ENCODE data around the gene SIPA1L3. TPM values are rescaled to one million over a fixed set of nuclear protein-coding genes. Genes with fewer than 3 reads are reported as not detected.

Gene SIPA1L3
- total and polyA plus RNA-seq, 9 of the 15 experiments (the other 6 are each of a cell fraction or from before 2014, with no cell fraction given) = 0.01 to 6.1 (median 2.5) TPM

DNA sequence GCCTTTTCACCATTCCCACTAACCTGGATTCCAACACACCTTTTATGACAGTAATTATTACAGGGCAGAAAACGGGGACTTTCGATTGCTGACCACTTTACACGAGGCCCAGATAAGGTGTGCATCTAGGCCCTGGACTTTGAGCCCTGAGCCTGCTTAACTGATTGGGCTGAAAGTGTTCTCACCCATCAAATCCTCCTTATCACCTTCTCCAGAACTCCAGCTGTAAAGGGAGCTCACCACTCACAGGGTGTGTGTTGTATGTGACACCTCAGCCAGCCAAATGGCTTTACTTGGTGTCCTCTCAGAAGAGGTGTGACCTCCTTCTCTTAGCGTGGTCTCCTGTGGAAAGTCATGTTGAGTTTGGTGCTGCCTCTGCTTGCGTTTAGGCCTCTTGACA is 36.5 kb downstream of the SIPA1L3 start:
- H3K27me3 ChIP-seq (ENCODE audit: control insufficient read depth in 2 of 2, insufficient read depth in 2 of 2, low read length in 2 of 2) = no peaks in the 10 kb centered on the region
- intact Hi-C loops (cut with micrococcal nuclease) = no loop called here
- peak; percentile 95 for FAIRE-seq
- H3K4me2 ChIP-seq (ENCODE audit: insufficient read depth, low read length) = peak overlapping the region; percentile 31
- H3K9me1 ChIP-seq (ENCODE audit: control insufficient read depth, insufficient read depth, low read length) = no peaks in the 10 kb centered on the region
- no TSS peak for BruUV-seq (replicated peaks)
- H3K79me2 ChIP-seq (ENCODE audit: control insufficient read depth, insufficient read depth, low read length) = no peaks in the 10 kb centered on the region
- 3% methylated on average over 5 of the region's 5 CpGs for WGBS (ENCODE audit: insufficient coverage, low coverage, missing lambda C conversion rate)
- DNase-seq (ENCODE audit: extremely low read depth in 1 of 4, low spot score in 3 of 4) = peak; percentile 64 to 83 (median 76)
- H3K9ac ChIP-seq (ENCODE audit: insufficient read depth in 1 of 2, low read depth in 2 of 2, low read length in 2 of 2) = 0 out of 4 replicates have a peak overlapping the region, but pooled peaks of 1 of the 2 experiments have one; percentile 14
- 0 out of 3 replicates have a peak overlapping the region, but pooled peaks have one; percentile 11 for H3K27ac ChIP-seq (ENCODE audit: extremely low read depth, low read depth, low read length)
- peak; percentile 98 for ATAC-seq
- H4K20me1 ChIP-seq (replicated peaks; ENCODE audit: control insufficient read depth, insufficient read depth, low read length) = no peaks in the 10 kb centered on the region; the same call in 1 of the 2 replicates
- CTCF ChIA-PET (ENCODE audit: low intra/inter-chr PET ratio) = interaction anchor here (0.6 kb wide), 1 partner anchor 38 kb away, joined by 6 read pairs; no protein-coding TSS in a partner anchor
- in situ Hi-C loops (cut with MboI) = no loop called here
- H3K4me3 ChIP-seq = no peak overlapping the region
- H2AFZ ChIP-seq (ENCODE audit: low read depth, low read length) = no peak overlapping the region
- H3K9me3 ChIP-seq (replicated peaks; ENCODE audit: control insufficient read depth, insufficient read depth, low read depth, low read length) = no peaks in the 10 kb centered on the region
- POLR2A ChIA-PET = interaction anchor here (1.0 to 1.5 kb wide), 2 partner anchors 12 kb away, joined by 5 to 6 read pairs; no protein-coding TSS in a partner anchor
- H3K4me1 ChIP-seq (replicated peaks in 1 of 2; ENCODE audit: control insufficient read depth in 2 of 2, insufficient read depth in 2 of 2, low read length in 2 of 2) = peaks cover 8 to 10% of the 10 kb centered on the region in 2 experiments; a peak in 2 of 5 replicates
- H3K36me3 ChIP-seq (ENCODE audit: control insufficient read depth, insufficient read depth, low read length) = no peaks in the 10 kb centered on the region
- TF ChIP-seq ARNT (IDR thresholded peaks at IDR 0.05) (peak in 1 of 2 experiments; percentile 85; a peak in 1 of 4 replicates), TBP (optimal IDR thresholded peaks at IDR 0.05; ENCODE audit: low read depth, low read length) (no peak), CXXC5 (CRISPR knock-in tag; IDR thresholded peaks at IDR 0.05) (0 out of 2 replicates have a peak, but pooled peaks have one; percentile 22), IFI16 (CRISPR knock-in tag; IDR thresholded peaks at IDR 0.05) (no peak), ZNF444 (CRISPR knock-in tag; IDR thresholded peaks at IDR 0.05) (no peak), RFX1 (IDR thresholded peaks at IDR 0.05) (no peak), FUS (optimal IDR thresholded peaks at IDR 0.05; ENCODE audit: low read depth, low read length) (no peak), MAFF (IDR thresholded peaks at IDR 0.05; ENCODE audit: low read length) (no peak), TCF3 (CRISPR knock-in tag; IDR thresholded peaks at IDR 0.05) (peak; percentile 90), CAMTA2 (CRISPR knock-in tag; conservative IDR thresholded peaks at IDR 0.05) (no peak), SMAD3 (CRISPR knock-in tag; conservative IDR thresholded peaks at IDR 0.05) (no peak), HSF4 (CRISPR knock-in tag; IDR thresholded peaks at IDR 0.05; ENCODE audit: borderline replicate concordance) (no peak), HMG20B (CRISPR knock-in tag; IDR thresholded peaks at IDR 0.05) (no peak), SP2 (IDR thresholded peaks at IDR 0.05; ENCODE audit: extremely low read depth, low read depth, low read length, poor library complexity, severe bottlenecking) (no peak), DMBX1 (CRISPR knock-in tag; IDR thresholded peaks at IDR 0.05; ENCODE audit: borderline replicate concordance) (no peak), NCOA4 (IDR thresholded peaks at IDR 0.05; ENCODE audit: partially characterized antibody) (no peak)
- TF ChIP-seq, protein P1, sequence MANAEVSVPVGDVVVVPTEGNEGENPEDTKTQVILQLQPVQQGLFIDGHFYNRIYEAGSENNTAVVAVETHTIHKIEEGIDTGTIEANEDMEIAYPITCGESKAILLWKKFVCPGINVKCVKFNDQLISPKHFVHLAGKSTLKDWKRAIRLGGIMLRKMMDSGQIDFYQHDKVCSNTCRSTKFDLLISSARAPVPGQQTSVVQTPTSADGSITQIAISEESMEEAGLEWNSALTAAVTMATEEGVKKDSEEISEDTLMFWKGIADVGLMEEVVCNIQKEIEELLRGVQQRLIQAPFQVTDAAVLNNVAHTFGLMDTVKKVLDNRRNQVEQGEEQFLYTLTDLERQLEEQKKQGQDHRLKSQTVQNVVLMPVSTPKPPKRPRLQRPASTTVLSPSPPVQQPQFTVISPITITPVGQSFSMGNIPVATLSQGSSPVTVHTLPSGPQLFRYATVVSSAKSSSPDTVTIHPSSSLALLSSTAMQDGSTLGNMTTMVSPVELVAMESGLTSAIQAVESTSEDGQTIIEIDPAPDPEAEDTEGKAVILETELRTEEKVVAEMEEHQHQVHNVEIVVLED (CRISPR knock-in tag; IDR thresholded peaks at IDR 0.05) = no peak
- TF ChIP-seq, protein P2, sequence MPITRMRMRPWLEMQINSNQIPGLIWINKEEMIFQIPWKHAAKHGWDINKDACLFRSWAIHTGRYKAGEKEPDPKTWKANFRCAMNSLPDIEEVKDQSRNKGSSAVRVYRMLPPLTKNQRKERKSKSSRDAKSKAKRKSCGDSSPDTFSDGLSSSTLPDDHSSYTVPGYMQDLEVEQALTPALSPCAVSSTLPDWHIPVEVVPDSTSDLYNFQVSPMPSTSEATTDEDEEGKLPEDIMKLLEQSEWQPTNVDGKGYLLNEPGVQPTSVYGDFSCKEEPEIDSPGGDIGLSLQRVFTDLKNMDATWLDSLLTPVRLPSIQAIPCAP (CRISPR knock-in tag; IDR thresholded peaks at IDR 0.05; ENCODE audit: borderline replicate concordance) = no peak
- TF ChIP-seq, protein P3, sequence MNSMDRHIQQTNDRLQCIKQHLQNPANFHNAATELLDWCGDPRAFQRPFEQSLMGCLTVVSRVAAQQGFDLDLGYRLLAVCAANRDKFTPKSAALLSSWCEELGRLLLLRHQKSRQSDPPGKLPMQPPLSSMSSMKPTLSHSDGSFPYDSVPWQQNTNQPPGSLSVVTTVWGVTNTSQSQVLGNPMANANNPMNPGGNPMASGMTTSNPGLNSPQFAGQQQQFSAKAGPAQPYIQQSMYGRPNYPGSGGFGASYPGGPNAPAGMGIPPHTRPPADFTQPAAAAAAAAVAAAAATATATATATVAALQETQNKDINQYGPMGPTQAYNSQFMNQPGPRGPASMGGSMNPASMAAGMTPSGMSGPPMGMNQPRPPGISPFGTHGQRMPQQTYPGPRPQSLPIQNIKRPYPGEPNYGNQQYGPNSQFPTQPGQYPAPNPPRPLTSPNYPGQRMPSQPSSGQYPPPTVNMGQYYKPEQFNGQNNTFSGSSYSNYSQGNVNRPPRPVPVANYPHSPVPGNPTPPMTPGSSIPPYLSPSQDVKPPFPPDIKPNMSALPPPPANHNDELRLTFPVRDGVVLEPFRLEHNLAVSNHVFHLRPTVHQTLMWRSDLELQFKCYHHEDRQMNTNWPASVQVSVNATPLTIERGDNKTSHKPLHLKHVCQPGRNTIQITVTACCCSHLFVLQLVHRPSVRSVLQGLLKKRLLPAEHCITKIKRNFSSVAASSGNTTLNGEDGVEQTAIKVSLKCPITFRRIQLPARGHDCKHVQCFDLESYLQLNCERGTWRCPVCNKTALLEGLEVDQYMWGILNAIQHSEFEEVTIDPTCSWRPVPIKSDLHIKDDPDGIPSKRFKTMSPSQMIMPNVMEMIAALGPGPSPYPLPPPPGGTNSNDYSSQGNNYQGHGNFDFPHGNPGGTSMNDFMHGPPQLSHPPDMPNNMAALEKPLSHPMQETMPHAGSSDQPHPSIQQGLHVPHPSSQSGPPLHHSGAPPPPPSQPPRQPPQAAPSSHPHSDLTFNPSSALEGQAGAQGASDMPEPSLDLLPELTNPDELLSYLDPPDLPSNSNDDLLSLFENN (IDR thresholded peaks at IDR 0.05; ENCODE audit: low read depth in 2 of 2, low read length in 2 of 2) = no peak

Measured in K562 (cell line).